Calu3 (cell line): ENCODE results near the gene ADCY7. TPM values are rescaled to one million over a fixed set of nuclear protein-coding genes. Genes with fewer than 3 reads are reported as not detected.
A peak's percentile ranks its signal among the peaks of the same experiment; 100 is the strongest.

Experiments
- BruUV-seq: library from RNA; stranded (reverse); fragments of 400-500 nt; replicated peaks from 2 replicates; lab custom pipeline; 2021; lab: Mats Ljungman, UMichigan
- CTCF ChIA-PET: fragments of 300-600 bp; sonication (Branson Sonifier 250); formaldehyde crosslinking; loops from one replicate; lab custom pipeline; 2022; ENCODE audit warnings: antibody characterized with exemption; lab: Charles Lee
- DNase-seq: peaks from one replicate; pipeline ENCODE4 v3.0.0; 2022
- H3K27ac Mint-ChIP-seq: one replicate; pipeline ENCODE4 v1.8.0; 2022; ENCODE audit warnings: mixed read lengths; ENCODE audit not compliant: unreplicated experiment
- H3K27me3 Mint-ChIP-seq: one replicate; pipeline ENCODE4 v1.8.0; 2022; ENCODE audit warnings: mixed read lengths; ENCODE audit not compliant: unreplicated experiment
- H3K36me3 Mint-ChIP-seq: one replicate; pipeline ENCODE4 v1.8.0; 2022; ENCODE audit warnings: mild to moderate bottlenecking, moderate library complexity, mixed read lengths; ENCODE audit not compliant: insufficient read depth, unreplicated experiment
- H3K4me1 Mint-ChIP-seq: one replicate; pipeline ENCODE4 v1.8.0; 2022; ENCODE audit warnings: mild to moderate bottlenecking, low read depth, mixed read lengths; ENCODE audit not compliant: unreplicated experiment
- H3K4me3 Mint-ChIP-seq: one replicate; pipeline ENCODE4 v1.8.0; 2022; ENCODE audit warnings: mild to moderate bottlenecking, low read depth, moderate library complexity, mixed read lengths; ENCODE audit not compliant: unreplicated experiment
- H3K9me3 Mint-ChIP-seq: one replicate; pipeline ENCODE4 v1.8.0; 2022; ENCODE audit warnings: low read depth, mixed read lengths; ENCODE audit not compliant: unreplicated experiment
- CTCF ChIP-seq: fragments of 200-600 bp; IDR thresholded peaks from one replicate; pipeline ENCODE4 v1.8.0; 2022; ENCODE audit warnings: antibody characterized with exemption; ENCODE audit not compliant: unreplicated experiment
- intact Hi-C: fragments of 100-400 bp; cut with micrococcal nuclease; formaldehyde crosslinking; loops from one replicate; pipeline ENCODE4 v1.10.0; 2022; ENCODE audit not compliant: unreplicated experiment
- total RNA-seq: library from RNA; stranded (reverse); gene quantifications from 2 replicates; pipeline ENCODE4 v1.2.3, GENCODE V29; 2022

ADCY7 gene
- total RNA-seq, 1 experiment from 2014 or later: 67.7 TPM

- intact Hi-C loops: no loop called here
- CTCF ChIA-PET: no interaction called here
- Mint-ChIP-seq H3K36me3 (peaks cover 13% of the 10 kb centered on the region), H3K4me3 (peak overlapping the region; percentile 68), H3K4me1 (peaks cover 42% of the 10 kb centered on the region), H3K9me3 (no peaks in the 10 kb centered on the region), H3K27ac (no peak overlapping the region), H3K27me3 (no peaks in the 10 kb centered on the region)
- BruUV-seq: TSS peak; percentile 29
- no peak for DNase-seq
- no peak for TF ChIP-seq CTCF
Measured at GRCh38 chr16:50267651-50268050, 1.3 kb downstream of the ADCY7 start.

DNA sequence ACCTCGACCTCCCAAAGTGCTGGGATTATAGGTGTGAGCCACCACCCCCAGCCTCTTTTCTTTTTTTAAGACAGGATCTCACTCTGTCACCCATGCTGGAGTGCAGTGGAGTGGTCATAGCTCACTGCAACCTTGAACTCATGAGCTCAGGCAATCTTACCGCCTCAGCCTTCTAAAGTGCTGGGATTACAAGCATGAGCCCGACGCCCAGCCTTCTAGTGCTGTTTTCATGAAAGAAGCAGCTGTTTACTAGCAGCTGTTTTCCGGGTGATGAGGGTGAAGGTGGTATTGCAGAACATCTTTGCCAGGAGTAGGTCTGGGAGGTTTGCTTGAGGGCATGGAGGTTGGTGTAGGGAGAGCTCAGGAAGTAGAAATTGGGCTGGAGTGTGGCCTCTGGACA lies 2.0 kb downstream of the ADCY7 start:
- TF ChIP-seq CTCF: no peak
- Mint-ChIP-seq H3K4me1 (peaks cover 44% of the 10 kb centered on the region), H3K27ac (no peak overlapping the region), H3K9me3 (no peaks in the 10 kb centered on the region), H3K4me3 (no peak overlapping the region), H3K27me3 (no peaks in the 10 kb centered on the region), H3K36me3 (peaks cover 13% of the 10 kb centered on the region)
- intact Hi-C loops: no loop called here
- CTCF ChIA-PET: no interaction called here
- DNase-seq: no peak
- BruUV-seq: no TSS peak

GRCh38 chr16:50269061-50269705 lies 2.8 kb downstream of the ADCY7 start:
- intact Hi-C loops: no loop called here
- Mint-ChIP-seq H3K4me3 (no peak overlapping the region), H3K36me3 (peaks cover 13% of the 10 kb centered on the region), H3K27me3 (no peaks in the 10 kb centered on the region), H3K27ac (no peak overlapping the region), H3K4me1 (peaks cover 47% of the 10 kb centered on the region), H3K9me3 (no peaks in the 10 kb centered on the region)
- DNase-seq: no peak
- BruUV-seq: no TSS peak
- CTCF ChIA-PET: no interaction called here
- TF ChIP-seq CTCF: no peak

GRCh38 chr16:50269769-50270509 lies 3.6 kb downstream of the ADCY7 start:
- CTCF ChIA-PET: no interaction called here
- no peaks in the 10 kb centered on the region for H3K9me3 Mint-ChIP-seq
- TF ChIP-seq CTCF: no peak
- intact Hi-C loops: no loop called here
- H3K27me3 Mint-ChIP-seq: no peaks in the 10 kb centered on the region
- no TSS peak for BruUV-seq
- H3K4me1 Mint-ChIP-seq: peaks cover 40% of the 10 kb centered on the region
- H3K27ac Mint-ChIP-seq: no peak overlapping the region
- no peak overlapping the region for H3K4me3 Mint-ChIP-seq
- no peak for DNase-seq
- peaks cover 13% of the 10 kb centered on the region for H3K36me3 Mint-ChIP-seq
